SK-N-SH treated with all-trans-retinoic acid at 6 μM for 48 hours (cell line): ENCODE measurements around the gene WFS1.

Experiments
- ESRRG ChIP-seq: fragments of 250-450 bp; sonication (Bioruptor Pico); IDR thresholded peaks from 2 replicates; pipeline ENCODE4 v1.6.1; 2021; ENCODE audit warnings: mild to moderate bottlenecking
- PATZ1 ChIP-seq: fragments of 250-450 bp; sonication (Bioruptor Pico); IDR thresholded peaks from 2 replicates; pipeline ENCODE4 v1.8.0; 2020; ENCODE audit warnings: mild to moderate bottlenecking, moderate library complexity, borderline replicate concordance
- TF ChIP-seq, protein P1 (sequence below): fragments of 250-450 bp; sonication (Bioruptor Pico); IDR thresholded peaks from 2 replicates; pipeline ENCODE4 v1.5.1; 2020; ENCODE audit warnings: low read depth, mild to moderate bottlenecking, moderate library complexity

GRCh38 chr4:6297266-6297815 is 27.7 kb downstream of the WFS1 start:
- TF ChIP-seq ESRRG (CRISPR knock-in tag) (no peak), PATZ1 (CRISPR knock-in tag) (no peak)
- TF ChIP-seq, protein P1, sequence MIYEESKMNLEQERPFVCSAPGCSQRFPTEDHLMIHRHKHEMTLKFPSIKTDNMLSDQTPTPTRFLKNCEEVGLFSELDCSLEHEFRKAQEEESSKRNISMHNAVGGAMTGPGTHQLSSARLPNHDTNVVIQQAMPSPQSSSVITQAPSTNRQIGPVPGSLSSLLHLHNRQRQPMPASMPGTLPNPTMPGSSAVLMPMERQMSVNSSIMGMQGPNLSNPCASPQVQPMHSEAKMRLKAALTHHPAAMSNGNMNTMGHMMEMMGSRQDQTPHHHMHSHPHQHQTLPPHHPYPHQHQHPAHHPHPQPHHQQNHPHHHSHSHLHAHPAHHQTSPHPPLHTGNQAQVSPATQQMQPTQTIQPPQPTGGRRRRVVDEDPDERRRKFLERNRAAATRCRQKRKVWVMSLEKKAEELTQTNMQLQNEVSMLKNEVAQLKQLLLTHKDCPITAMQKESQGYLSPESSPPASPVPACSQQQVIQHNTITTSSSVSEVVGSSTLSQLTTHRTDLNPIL (CRISPR knock-in tag): no peak
